H1 (cell line): ENCODE data around the gene TMEM168. TPM values are rescaled to one million over a fixed set of nuclear protein-coding genes. Genes with fewer than 3 reads are reported as not detected.

Source experiments
- CTCF ChIA-PET: fragments of 300-600 bp; sonication (Branson Sonifier 250); formaldehyde crosslinking; loops from one replicate; lab custom pipeline; 2021; ENCODE audit not compliant: partially characterized antibody; lab: Charles Lee
- POLR2A ChIA-PET: fragments of 300-600 bp; sonication (Branson Sonifier 250); formaldehyde crosslinking; loops from one replicate; lab custom pipeline; 2021; ENCODE audit warnings: inconsistent platforms; ENCODE audit not compliant: partially characterized antibody; lab: Charles Lee
- DNase-seq, 2 experiments: peaks; one replicate each; pipeline versions ENCODE4 v3.0.0 to v3.0.0-alpha.2; 2010 to 2022; ENCODE audit warnings: low spot score in 2 of 2, low read depth in 1 of 2, mixed read lengths in 1 of 2
- FAIRE-seq: peaks from 2 replicates; lab custom pipeline; 2011; peaks lifted over from hg19 to GRCh38; lab: Jason Lieb, UNC
- H2AFZ ChIP-seq: 2 replicates; pipeline ENCODE4 v1.8.1; 2012; ENCODE audit warnings: low read length, inconsistent platforms
- H2AK5ac ChIP-seq: 2 replicates; pipeline ENCODE4 v1.6.1; 2013; ENCODE audit warnings: low read depth, low read length
- H2BK120ac ChIP-seq: replicated peaks from 2 replicates; pipeline ENCODE3; 2013; ENCODE audit warnings: low read depth, low read length, inconsistent platforms
- H2BK12ac ChIP-seq: 2 replicates; pipeline ENCODE4 v1.6.1; 2013; ENCODE audit warnings: low read depth, low read length
- H2BK15ac ChIP-seq: 2 replicates; pipeline ENCODE4 v1.6.1; 2013; ENCODE audit warnings: low read length
- H2BK20ac ChIP-seq: 2 replicates; pipeline ENCODE4 v1.6.1; 2013; ENCODE audit warnings: low read length
- H2BK5ac ChIP-seq: 2 replicates; pipeline ENCODE4 v1.6.1; 2013; ENCODE audit warnings: low read depth, low read length
- H3K14ac ChIP-seq: 2 replicates; pipeline ENCODE4 v1.6.1; 2013; ENCODE audit warnings: inconsistent platforms; ENCODE audit not compliant: insufficient read length
- H3K18ac ChIP-seq: 2 replicates; pipeline ENCODE4 v1.6.1; 2013; ENCODE audit warnings: low read length; ENCODE audit errors: extremely low read depth
- H3K23ac ChIP-seq: 2 replicates; pipeline ENCODE4 v1.6.1; 2013; ENCODE audit warnings: inconsistent platforms; ENCODE audit not compliant: insufficient read length
- H3K23me2 ChIP-seq: 2 replicates; pipeline ENCODE4 v1.6.1; 2013; ENCODE audit warnings: low read depth, low read length
- H3K27ac ChIP-seq: 2 replicates; pipeline ENCODE4 v1.6.1; 2011; ENCODE audit warnings: low read depth, low read length, inconsistent platforms
- H3K27me3 ChIP-seq, 4 experiments: replicated peaks in 1 of 4; 1 replicate in 1 of 4; 2 replicates in 3 of 4; pipeline versions ENCODE4 v1.6.1 to v1.8.1; 2011 to 2013; ENCODE audit warnings: low read length in 3 of 4, mild to moderate bottlenecking in 3 of 4, inconsistent platforms in 2 of 4, mixed read lengths in 2 of 4, moderate library complexity in 1 of 4; ENCODE audit not compliant: control insufficient read depth in 3 of 4, insufficient read depth in 3 of 4; ENCODE audit errors: extremely low read depth in 1 of 4
- H3K36me3 ChIP-seq, 4 experiments: 2 replicates each; pipeline versions ENCODE4 v1.6.1 to v1.8.1; 2011 to 2013; ENCODE audit warnings: mild to moderate bottlenecking in 4 of 4, low read length in 3 of 4, moderate library complexity in 2 of 4, control low read depth in 1 of 4, inconsistent platforms in 1 of 4; ENCODE audit not compliant: insufficient read depth in 4 of 4, control insufficient read depth in 2 of 4
- H3K4ac ChIP-seq: replicated peaks from 2 replicates; pipeline ENCODE3; 2013; ENCODE audit warnings: low read length, low read depth, mixed read lengths, inconsistent platforms; ENCODE audit not compliant: insufficient read length
- H3K4me1 ChIP-seq, 4 experiments: replicated peaks in 1 of 4; 1 replicate in 1 of 4; 2 replicates in 3 of 4; pipeline versions ENCODE4 v1.6.1 to v1.8.1; 2011 to 2013; ENCODE audit warnings: low read length in 3 of 4, inconsistent platforms in 2 of 4, mixed read lengths in 1 of 4; ENCODE audit not compliant: insufficient read depth in 4 of 4, control insufficient read depth in 3 of 4
- H3K4me2 ChIP-seq, 2 experiments: 2 replicates each; pipeline versions ENCODE4 v1.6.1 to v1.8.1; 2011 to 2013; ENCODE audit warnings: low read depth in 2 of 2, low read length in 2 of 2, control low read depth in 1 of 2, inconsistent platforms in 1 of 2, mild to moderate bottlenecking in 1 of 2; ENCODE audit not compliant: insufficient read depth in 1 of 2
- H3K4me3 ChIP-seq, 4 experiments: fragments of 200-600, 300-600 bp in 1 of 4; sonication (generic), shearing (Covaris generic), sonication (Bioruptor Twin) in 1 of 4; 2 replicates each; pipeline versions ENCODE4 v1.5.1 to v1.8.1; 2011 to 2016; ENCODE audit warnings: low read length in 4 of 4, low read depth in 3 of 4, control low read depth in 2 of 4, inconsistent platforms in 2 of 4, mild to moderate bottlenecking in 2 of 4, mixed read lengths in 1 of 4, moderate library complexity in 1 of 4; ENCODE audit not compliant: insufficient read depth in 2 of 4; ENCODE audit errors: extremely low read depth in 1 of 4
- H3K56ac ChIP-seq: replicated peaks from 2 replicates; pipeline ENCODE3; 2013; ENCODE audit warnings: low read depth, mild to moderate bottlenecking, mixed read lengths, low read length, inconsistent platforms; ENCODE audit not compliant: insufficient read length
- H3K79me1 ChIP-seq: 2 replicates; pipeline ENCODE4 v1.6.1; 2013; ENCODE audit warnings: low read depth, low read length, control low read depth
- H3K79me2 ChIP-seq, 2 experiments: 2 replicates each; pipeline versions ENCODE4 v1.6.1 to v1.8.1; 2012 to 2013; ENCODE audit warnings: low read length in 2 of 2, mild to moderate bottlenecking in 2 of 2, inconsistent platforms in 1 of 2; ENCODE audit not compliant: insufficient read depth in 2 of 2, control insufficient read depth in 1 of 2
- H3K9ac ChIP-seq, 4 experiments: replicated peaks in 1 of 4; 1 replicate in 1 of 4; 2 replicates in 3 of 4; pipeline versions ENCODE4 v1.6.1 to v1.8.1; 2011 to 2013; ENCODE audit warnings: low read depth in 3 of 4, low read length in 3 of 4, control low read depth in 2 of 4, mild to moderate bottlenecking in 2 of 4, moderate library complexity in 2 of 4, inconsistent platforms in 1 of 4; ENCODE audit errors: extremely low read depth in 1 of 4
- H3K9me3 ChIP-seq, 2 experiments: 2 replicates each; pipeline versions ENCODE4 v1.6.1 to v1.8.1; 2012 to 2013; ENCODE audit warnings: mild to moderate bottlenecking in 2 of 2, moderate library complexity in 2 of 2, control low read depth in 1 of 2, inconsistent platforms in 1 of 2, low read depth in 1 of 2, low read length in 1 of 2, mixed read lengths in 1 of 2; ENCODE audit not compliant: insufficient read depth in 2 of 2
- H4K20me1 ChIP-seq, 2 experiments: replicated peaks in 1 of 2; 2 replicates each; pipeline versions ENCODE3 to v1.8.1; 2011 to 2013; ENCODE audit warnings: inconsistent platforms in 2 of 2, low read length in 2 of 2, mild to moderate bottlenecking in 1 of 2; ENCODE audit not compliant: insufficient read depth in 2 of 2, control insufficient read depth in 1 of 2
- H4K5ac ChIP-seq: 2 replicates; pipeline ENCODE4 v1.6.1; 2013; ENCODE audit warnings: low read length, low read depth, mixed read lengths, inconsistent platforms; ENCODE audit not compliant: insufficient read length
- H4K8ac ChIP-seq: 2 replicates; pipeline ENCODE4 v1.8.0; 2013; ENCODE audit warnings: mild to moderate bottlenecking, moderate library complexity, low read length, inconsistent platforms; ENCODE audit not compliant: insufficient read depth; ENCODE audit errors: extremely low read depth
- H4K91ac ChIP-seq: replicated peaks from 2 replicates; pipeline ENCODE3; 2013; ENCODE audit warnings: low read length, mixed read lengths, inconsistent platforms; ENCODE audit not compliant: insufficient read length
- BCL11A ChIP-seq, 2 experiments: IDR thresholded peaks; one replicate each; pipeline ENCODE4 v1.6.1; 2011; ENCODE audit warnings: low read depth in 2 of 2, low read length in 2 of 2, mild to moderate bottlenecking in 2 of 2
- CBX5 ChIP-seq: fragments of 300-800, 300-1000 bp; sonication (generic); IDR thresholded peaks from 2 replicates; pipeline ENCODE4 v1.7.1; 2016; ENCODE audit warnings: antibody characterized with exemption, low read length, low read depth
- CEBPB ChIP-seq: IDR thresholded peaks from 2 replicates; pipeline ENCODE4 v1.6.1; 2012; ENCODE audit warnings: low read depth, low read length
- CREB1 ChIP-seq: IDR thresholded peaks from 2 replicates; pipeline ENCODE4 v1.6.1; 2012; ENCODE audit warnings: inconsistent platforms
- E2F6 ChIP-seq: IDR thresholded peaks from 2 replicates; pipeline ENCODE4 v1.6.1; 2012; ENCODE audit warnings: inconsistent platforms
- GABPA ChIP-seq: IDR thresholded peaks from 2 replicates; pipeline ENCODE4 v1.6.1; 2011; ENCODE audit warnings: mild to moderate bottlenecking, low read length, moderate library complexity, borderline replicate concordance; ENCODE audit not compliant: insufficient read depth
- HDAC2 ChIP-seq, 2 experiments: fragments of 300-600 bp in 1 of 2; sonication (generic) in 1 of 2; IDR thresholded peaks; 2 replicates each; pipeline ENCODE4 v1.6.1; 2011 to 2012; ENCODE audit warnings: low read depth in 2 of 2, low read length in 2 of 2, mild to moderate bottlenecking in 2 of 2, moderate library complexity in 2 of 2, borderline replicate concordance in 1 of 2, inconsistent platforms in 1 of 2
- JUND ChIP-seq: IDR thresholded peaks from 2 replicates; pipeline ENCODE4 v1.6.1; 2011; ENCODE audit warnings: mild to moderate bottlenecking, improper control_type of control experiment, low read length
- NANOG ChIP-seq: IDR thresholded peaks from 2 replicates; pipeline ENCODE4 v1.6.1; 2011; ENCODE audit warnings: low read length, low read depth, mild to moderate bottlenecking, inconsistent platforms; ENCODE audit not compliant: insufficient read depth, poor library complexity, severe bottlenecking
- RXRA ChIP-seq: IDR thresholded peaks from 2 replicates; pipeline ENCODE4 v1.6.1; 2011; ENCODE audit warnings: low read depth, mild to moderate bottlenecking, low read length, moderate library complexity; ENCODE audit not compliant: insufficient read depth
- SIX5 ChIP-seq: IDR thresholded peaks from 2 replicates; pipeline ENCODE4 v1.6.1; 2011; ENCODE audit warnings: mild to moderate bottlenecking, low read depth, low read length
- SRF ChIP-seq: IDR thresholded peaks from 2 replicates; pipeline ENCODE4 v1.6.1; 2011; ENCODE audit warnings: mild to moderate bottlenecking, low read depth, low read length, moderate library complexity
- USF2 ChIP-seq: IDR thresholded peaks from 2 replicates; pipeline ENCODE4 v1.6.1; 2011; ENCODE audit warnings: low read length, improper control_type of control experiment
- WGBS, 2 experiments: shearing (Covaris generic) in 1 of 2; methylation state at CpG; one replicate each; pipeline versions ENCODE4 v1.1.6 to v1.1.7; 2013 to 2015; ENCODE audit warnings: low lambda C conversion rate in 2 of 2, mixed read lengths in 2 of 2, inconsistent platforms in 1 of 2, low coverage in 1 of 2, missing lambda C conversion rate in 1 of 2; ENCODE audit not compliant: insufficient replicate concordance in 2 of 2, insufficient coverage in 1 of 2, insufficient read length in 1 of 2; ENCODE audit errors: extremely low coverage in 1 of 2, missing lambda C conversion rate in 1 of 2; 5-methylcytosine and 5-hydroxymethylcytosine counted together
- polyA plus RNA-seq, 7 experiments: library from polyadenylated mRNA; depleted of rRNA in 3 of 7; stranded (reverse) in 5 of 7; unstranded in 2 of 7; fragments of >200 nt in 5 of 7; fragments of 200-250 nt in 2 of 7; gene quantifications; 1 replicate in 5 of 7; 2 replicates in 1 of 7; 4 replicates in 1 of 7; pipeline versions ENCODE4 v1.2.1 to v1.2.3, GENCODE V29; 2011 to 2013; ENCODE audit warnings: missing spikeins in 2 of 7, mixed read lengths in 2 of 7
- total RNA-seq: library from RNA; stranded (reverse); fragmentation: NEBNext Ultra II Directional; extraction: Animal tissue kit (Norgen Biotek cat#: 25700); gene quantifications from 2 replicates; pipeline ENCODE4 v1.2.1, GENCODE V29; 2021

TMEM168 gene
- total and polyA plus RNA-seq, 2 of the 8 experiments (the other 6 are each of a cell fraction or from before 2014, with no cell fraction given), result 8.9 to 11.1 TPM

- no peak overlapping the region for H4K8ac ChIP-seq
- H3K27ac ChIP-seq, result no peak overlapping the region
- no peaks in the 10 kb centered on the region for H3K4me1 ChIP-seq
- POLR2A ChIA-PET, result no interaction called here
- no peak overlapping the region for H3K4ac ChIP-seq
- FAIRE-seq (no peak), DNase-seq (no peak)
- no peak overlapping the region for H3K4me3 ChIP-seq
- H2AFZ ChIP-seq, result no peak overlapping the region
- 87% methylated on average over 3 of the region's 3 CpGs; no CpG with 5 or more reads in 1 of the 2 experiments for WGBS, 2 experiments
- no peaks in the 10 kb centered on the region for H3K9me3 ChIP-seq
- H2BK12ac ChIP-seq, result no peak overlapping the region
- H4K91ac ChIP-seq, result no peak overlapping the region
- no peak overlapping the region for H3K14ac ChIP-seq
- no peaks in the 10 kb centered on the region for H3K23me2 ChIP-seq
- no peaks in the 10 kb centered on the region for H3K27me3 ChIP-seq
- no peaks in the 10 kb centered on the region for H3K79me1 ChIP-seq
- no peak overlapping the region for H2BK15ac ChIP-seq
- no peak overlapping the region for H4K5ac ChIP-seq
- no peak overlapping the region for H3K4me2 ChIP-seq
- no peak overlapping the region for H3K9ac ChIP-seq
- no peak overlapping the region for H3K56ac ChIP-seq
- H2BK20ac ChIP-seq, result no peak overlapping the region
- H3K36me3 ChIP-seq, result no peaks in the 10 kb centered on the region
- no peak overlapping the region for H2AK5ac ChIP-seq
- H3K23ac ChIP-seq, result no peak overlapping the region
- CTCF ChIA-PET, result interaction anchor here (0.6 to 1.1 kb wide), 3 partner anchors 9 to 407 kb away, joined by 3 to 7 read pairs (median 3); no protein-coding TSS in a partner anchor
- H2BK120ac ChIP-seq, result no peak overlapping the region
- H2BK5ac ChIP-seq, result no peak overlapping the region
- H3K79me2 ChIP-seq, result no peaks in the 10 kb centered on the region
- H4K20me1 ChIP-seq, result no peaks in the 10 kb centered on the region
- H3K18ac ChIP-seq, result no peak overlapping the region
- no peak for TF ChIP-seq E2F6
- TF ChIP-seq CBX5, result no peak
- no peak for TF ChIP-seq USF2
- no peak for TF ChIP-seq CEBPB
- TF ChIP-seq RXRA, result no peak
- no peak for TF ChIP-seq SRF
- TF ChIP-seq JUND, result no peak
- TF ChIP-seq NANOG, result no peak
- TF ChIP-seq SIX5, result no peak
- no peak for TF ChIP-seq BCL11A (IDR thresholded peaks at IDR 0.05; ENCODE audit: low read depth in 2 of 2, low read length in 2 of 2)
- TF ChIP-seq GABPA, result no peak
- TF ChIP-seq HDAC2 (IDR thresholded peaks at IDR 0.05; ENCODE audit: borderline replicate concordance in 1 of 2, low read depth in 2 of 2, low read length in 2 of 2), result no peak
- TF ChIP-seq CREB1, result no peak
Observed at GRCh38 chr7:112752576-112752975, 37.6 kb downstream of the TMEM168 start.
